Mucosa of gallbladder (tissue), 1 donor: ENCODE data around the gene CTNNBL1. TPM values are rescaled to one million over a fixed set of nuclear protein-coding genes. Genes with fewer than 3 reads are reported as not detected.

Experiments
- DNase-seq: peaks from one replicate; pipeline ENCODE4 v3.0.0-alpha.2; 2020; ENCODE audit warnings: low spot score
- total RNA-seq: library from RNA; stranded (reverse); gene quantifications from one replicate; pipeline ENCODE4 v1.2.1, GENCODE V29; 2021
- donor health status: DM: no; HTN: no; CAD: no.

The CTNNBL1 gene
- total RNA-seq, 1 donor from 2014 or later, result 44.0 TPM

DNA sequence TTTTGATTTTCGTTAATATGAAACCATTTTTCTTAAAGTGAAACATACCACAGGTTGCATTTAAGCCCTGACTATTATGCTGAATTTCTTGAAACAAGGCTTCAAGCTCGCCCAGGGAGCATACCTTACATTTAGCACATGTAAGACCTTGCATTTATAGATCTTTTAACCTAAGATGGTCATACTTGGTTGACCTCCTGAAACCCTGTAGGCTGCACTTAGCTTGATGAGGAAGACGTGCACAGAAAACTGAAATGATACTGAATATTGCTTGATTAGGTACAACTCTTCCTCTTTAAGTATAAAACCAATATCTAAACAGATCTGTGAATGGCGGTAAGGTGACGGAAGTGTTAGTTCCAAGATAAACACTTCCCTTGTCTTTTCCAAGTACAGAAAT lies 82.2 kb downstream of the CTNNBL1 start:
- DNase-seq, result no peak

DNA sequence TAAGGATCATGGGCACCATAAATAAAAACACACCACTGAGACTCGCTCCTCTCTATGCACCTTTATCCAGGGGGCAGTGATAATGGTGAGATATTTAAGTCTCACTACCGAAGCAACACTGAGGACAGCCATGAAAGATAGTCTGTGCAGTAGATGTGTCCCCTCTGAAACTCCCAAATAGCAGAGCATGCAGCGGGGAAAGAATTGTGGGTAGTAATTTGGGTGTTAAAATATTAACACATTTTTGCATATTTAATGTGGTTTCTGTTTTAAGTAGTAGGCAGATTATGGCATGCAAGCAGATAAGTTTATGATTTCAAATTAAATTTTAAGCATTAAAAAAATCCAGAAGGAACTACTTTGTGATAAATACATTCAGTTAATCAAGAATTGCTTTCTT lies 82.7 kb downstream of the CTNNBL1 start:
- no peak for DNase-seq

DNA sequence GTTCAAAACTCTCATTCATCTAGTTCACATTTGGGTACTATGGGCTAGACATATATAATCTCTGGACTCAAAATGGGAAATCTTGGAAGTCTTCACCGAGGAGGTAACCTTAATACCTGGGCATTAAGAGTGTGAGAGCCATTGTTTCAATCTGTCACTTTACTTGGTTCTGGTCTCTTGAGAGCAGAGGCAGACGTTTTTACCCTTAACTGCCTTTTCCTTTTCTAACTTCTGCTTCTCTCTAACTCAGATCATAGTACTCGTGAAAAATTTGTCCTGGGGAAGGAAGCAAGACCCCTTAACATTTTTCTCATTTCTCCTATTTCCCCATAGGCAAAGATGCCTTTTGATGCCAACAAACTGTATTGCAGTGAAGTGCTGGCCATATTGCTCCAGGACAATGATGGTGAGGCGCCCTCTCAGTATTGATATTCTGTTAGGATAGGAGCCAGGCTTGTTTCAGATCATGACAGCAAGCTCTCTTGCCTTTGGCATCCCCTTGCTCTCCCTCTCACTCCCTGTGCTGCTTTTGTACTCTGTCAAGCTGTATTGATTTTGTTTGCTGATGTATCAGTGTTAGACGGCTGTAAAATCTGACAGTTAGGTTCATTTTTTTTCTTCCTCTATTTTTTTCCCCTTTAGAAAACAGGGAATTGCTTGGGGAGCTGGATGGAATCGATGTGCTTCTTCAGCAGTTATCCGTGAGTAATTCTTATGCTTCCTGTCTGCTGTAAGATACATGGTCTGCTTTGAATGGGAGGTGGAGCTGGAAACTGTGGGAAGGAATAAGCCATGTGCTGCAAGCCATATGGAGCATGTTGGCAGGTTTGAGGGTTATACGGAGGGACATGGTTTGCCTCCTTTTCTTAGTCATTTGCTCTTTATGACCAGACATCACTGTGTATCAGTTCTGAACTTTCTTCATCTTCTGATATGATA lies 83.5 kb downstream of the CTNNBL1 start:
- DNase-seq, result no peak

DNA sequence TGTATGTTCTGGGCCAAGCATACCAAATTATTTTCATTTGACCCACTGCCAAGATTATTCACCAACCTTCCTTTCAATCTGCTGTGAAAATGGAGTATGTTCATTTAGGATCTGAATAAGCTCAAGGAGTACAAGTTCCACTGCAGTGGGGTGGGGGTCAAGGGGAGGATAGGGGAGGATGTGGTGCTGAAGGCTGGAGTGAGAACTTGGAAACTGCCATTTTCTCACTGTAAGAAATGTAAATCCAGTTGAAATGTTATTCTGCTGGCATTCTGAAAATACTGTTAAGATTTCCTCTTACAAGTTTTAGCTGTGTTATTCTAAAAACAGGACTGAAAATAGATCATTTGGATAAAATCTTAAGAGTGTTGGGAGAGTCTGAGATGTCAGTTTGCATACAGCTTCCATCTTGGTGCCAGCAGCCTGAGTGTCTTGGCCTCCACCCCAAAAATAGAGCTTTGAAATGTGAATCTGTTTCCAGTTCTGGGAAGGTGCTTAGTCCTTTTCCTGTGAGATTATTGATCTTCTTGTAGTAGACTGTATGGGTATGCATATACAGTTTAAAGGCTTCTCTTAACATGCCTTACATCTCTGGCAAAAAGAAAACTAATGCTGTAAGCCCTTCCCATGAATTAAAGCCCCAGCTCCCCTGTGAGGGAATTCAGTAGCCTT lies 84.3 kb downstream of the CTNNBL1 start:
- no peak for DNase-seq

GRCh38 chr20:37781626-37782025 lies 87.8 kb downstream of the CTNNBL1 start:
- no peak for DNase-seq

DNA sequence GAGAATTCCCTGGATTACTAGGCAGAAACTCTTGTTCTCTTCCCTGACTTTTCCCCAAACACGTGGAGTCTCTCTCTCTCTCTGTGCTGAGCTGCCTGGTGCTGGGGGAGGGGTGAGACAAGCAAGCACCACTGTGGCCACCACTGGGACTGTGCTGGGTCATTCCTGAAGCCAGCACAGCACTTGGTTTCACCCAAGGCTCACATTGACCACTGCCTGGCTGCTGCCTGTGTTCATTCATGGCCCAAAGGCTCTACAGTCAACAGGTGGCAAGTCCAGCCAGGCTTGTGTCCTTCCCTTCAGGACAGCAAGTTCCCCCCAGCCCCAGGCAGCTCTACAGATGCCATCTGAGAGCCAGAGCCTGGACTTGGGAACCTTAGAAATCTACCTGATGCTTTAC lies 92.2 kb downstream of the CTNNBL1 start:
- no peak for DNase-seq

DNA sequence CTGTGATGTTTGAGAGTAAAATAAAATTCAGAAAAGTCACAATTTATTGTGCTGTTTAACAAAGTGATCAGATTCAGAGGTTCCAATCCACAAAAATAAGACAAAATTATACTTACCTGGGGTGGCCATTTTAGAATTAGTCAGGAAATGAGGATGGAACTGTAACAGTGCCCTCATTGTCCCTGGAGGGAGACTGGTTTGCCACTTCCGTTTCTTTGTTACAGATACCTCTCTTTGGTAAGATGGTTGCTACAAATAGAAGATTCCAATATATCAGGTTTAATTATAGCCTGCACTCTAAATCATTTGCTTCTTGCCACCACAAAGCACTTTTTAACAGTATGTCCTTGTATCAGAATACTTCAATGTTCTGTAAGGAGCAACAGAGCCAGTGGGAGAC lies 95.6 kb downstream of the CTNNBL1 start:
- no peak for DNase-seq

- DNase-seq, result no peak
Measured at GRCh38 chr20:37790900-37791299, 97.1 kb downstream of the CTNNBL1 start.

DNA sequence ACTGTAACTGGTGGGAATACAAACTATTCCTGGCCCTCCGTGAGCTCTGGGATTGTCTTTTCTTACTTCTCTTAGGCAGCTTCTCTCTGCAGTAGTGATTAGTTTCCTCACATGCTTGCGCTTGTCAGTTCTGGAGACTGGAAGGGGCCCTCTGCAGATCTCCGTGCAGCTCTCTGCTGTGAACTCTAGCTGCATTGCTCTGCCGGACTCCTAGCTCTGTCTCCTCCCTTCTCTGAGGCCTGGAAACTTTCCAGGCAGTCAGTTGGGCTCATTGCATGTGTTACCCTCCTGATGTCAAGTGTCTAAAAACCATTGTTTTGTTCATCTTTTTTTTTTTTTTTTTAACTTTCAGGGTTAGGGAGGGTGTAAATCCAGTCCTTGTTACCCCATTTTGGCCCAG lies 102.3 kb downstream of the CTNNBL1 start:
- DNase-seq, result no peak

GRCh38 chr20:37796733-37797132 lies 102.9 kb downstream of the CTNNBL1 start:
- no peak for DNase-seq

DNA sequence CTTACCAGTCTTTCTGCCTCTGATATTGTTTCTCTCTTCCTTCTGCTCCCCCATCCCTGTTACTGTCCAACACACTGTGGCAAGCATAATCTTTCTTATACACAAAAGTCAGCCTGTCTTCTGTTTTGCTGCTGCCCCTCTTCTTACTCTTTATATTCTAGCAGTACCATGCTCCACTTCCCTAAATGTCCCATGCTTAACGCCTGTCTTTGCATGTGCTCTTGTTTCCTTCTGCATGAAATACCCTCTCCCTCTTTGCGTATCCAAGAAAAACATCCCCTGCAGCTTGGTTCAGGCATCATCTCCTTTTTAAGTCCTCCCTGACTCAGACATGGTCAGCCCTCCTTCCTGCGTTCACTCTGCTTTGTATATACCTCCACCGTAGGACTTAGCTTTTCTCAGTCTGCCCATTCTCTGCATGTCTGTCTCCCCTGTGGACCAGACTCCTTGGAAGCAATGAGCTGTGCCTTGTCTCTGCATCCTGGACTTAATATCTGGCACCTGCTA lies 103.9 kb downstream of the CTNNBL1 start:
- DNase-seq, result no peak

DNA sequence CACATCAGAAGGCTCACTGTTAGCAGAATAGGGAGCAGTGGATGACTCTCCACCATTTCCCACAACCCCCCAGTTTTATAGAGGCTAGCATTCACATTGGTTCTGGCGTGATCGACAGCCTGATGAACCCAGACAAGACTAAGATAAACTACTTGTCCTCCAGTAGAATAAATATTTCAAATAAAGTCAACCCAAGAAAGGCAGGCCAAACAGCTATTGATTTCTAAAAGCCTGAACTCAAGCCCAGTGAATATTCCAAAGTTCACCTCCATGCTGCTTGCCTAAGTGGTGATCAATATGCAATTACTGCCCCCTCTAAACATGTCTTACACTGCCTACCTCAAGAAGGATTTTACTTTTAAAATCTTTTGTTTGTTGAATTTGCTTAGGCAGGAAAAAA lies 104.5 kb downstream of the CTNNBL1 start:
- peak; percentile 13 for DNase-seq

GRCh38 chr20:37800618-37801017 lies 106.8 kb downstream of the CTNNBL1 start:
- DNase-seq, result no peak

GRCh38 chr20:37801921-37802320 lies 108.1 kb downstream of the CTNNBL1 start:
- DNase-seq, result no peak

GRCh38 chr20:37803438-37804307 lies 109.8 kb downstream of the CTNNBL1 start:
- no peak for DNase-seq

- no peak for DNase-seq
Measured at GRCh38 chr20:37804584-37805566, 111.0 kb downstream of the CTNNBL1 start.

DNA sequence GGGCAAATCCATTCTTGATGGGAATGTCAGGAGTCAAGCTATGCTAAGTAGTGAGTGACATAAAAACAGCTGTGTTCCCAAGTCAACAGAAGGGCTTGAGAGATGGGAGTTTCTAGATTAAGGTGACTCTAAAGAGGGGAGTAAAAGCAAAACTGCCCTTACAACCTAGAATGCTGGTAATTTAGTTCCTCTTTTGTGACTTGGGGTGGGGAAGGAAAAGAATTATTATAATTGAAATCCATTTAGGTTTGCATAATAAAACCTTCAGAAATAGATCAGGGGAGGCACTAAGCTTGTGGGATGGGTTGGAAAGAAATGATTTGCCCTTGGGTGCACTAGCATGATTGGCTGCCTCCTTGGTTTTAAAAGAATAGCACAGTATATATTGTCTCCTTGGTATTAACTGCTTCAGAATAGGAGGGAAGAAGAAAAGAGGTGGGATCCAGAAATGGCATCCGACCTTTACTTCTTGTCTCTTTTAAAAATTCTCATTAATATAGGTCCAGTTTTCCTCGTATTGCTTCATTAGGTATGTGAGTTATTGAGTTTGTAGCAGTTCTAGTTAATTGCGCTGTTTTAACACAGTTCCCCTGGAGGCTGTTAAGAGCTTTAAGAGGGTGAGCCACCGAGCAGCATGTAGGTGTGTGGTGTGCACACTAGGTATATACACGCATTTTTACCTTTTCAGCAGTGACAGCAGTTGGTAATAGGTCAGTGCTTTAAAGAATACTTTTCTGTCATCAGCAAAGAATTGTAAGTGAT lies 113.8 kb downstream of the CTNNBL1 start:
- DNase-seq, result no peak

GRCh38 chr20:37808233-37809070 lies 114.6 kb downstream of the CTNNBL1 start:
- no peak for DNase-seq

DNA sequence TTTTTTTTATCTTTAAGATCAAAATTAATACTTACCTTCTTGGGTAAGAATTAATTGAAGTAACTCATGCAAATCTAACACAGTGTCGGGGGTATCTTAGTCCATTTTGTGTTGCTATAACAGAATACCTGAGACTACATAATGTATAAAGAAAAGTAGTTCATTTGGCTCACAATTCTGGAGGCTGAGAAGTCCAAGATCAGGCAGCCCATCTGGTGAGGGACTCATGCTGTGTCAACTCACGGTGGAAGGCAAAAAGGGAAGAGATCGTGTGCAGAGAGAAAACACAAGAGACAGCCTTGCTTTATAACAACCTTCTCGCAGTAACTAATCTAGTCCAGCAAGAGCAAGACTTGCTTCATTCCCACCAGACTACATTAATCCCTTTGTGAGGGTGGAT lies 116.2 kb downstream of the CTNNBL1 start:
- no peak for DNase-seq
